Measurements from ENCODE around the gene OCEL1.
A peak's percentile ranks its signal among the peaks of the same experiment; 100 is the strongest.
"Not testable (repeated sequence)": the region's sequence is repeated elsewhere in the genome, so short reads cannot be mapped to it uniquely, and the experiment has no call there.

The OCEL1 gene, protein sequence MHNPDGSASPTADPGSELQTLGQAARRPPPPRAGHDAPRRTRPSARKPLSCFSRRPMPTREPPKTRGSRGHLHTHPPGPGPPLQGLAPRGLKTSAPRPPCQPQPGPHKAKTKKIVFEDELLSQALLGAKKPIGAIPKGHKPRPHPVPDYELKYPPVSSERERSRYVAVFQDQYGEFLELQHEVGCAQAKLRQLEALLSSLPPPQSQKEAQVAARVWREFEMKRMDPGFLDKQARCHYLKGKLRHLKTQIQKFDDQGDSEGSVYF

DNA sequence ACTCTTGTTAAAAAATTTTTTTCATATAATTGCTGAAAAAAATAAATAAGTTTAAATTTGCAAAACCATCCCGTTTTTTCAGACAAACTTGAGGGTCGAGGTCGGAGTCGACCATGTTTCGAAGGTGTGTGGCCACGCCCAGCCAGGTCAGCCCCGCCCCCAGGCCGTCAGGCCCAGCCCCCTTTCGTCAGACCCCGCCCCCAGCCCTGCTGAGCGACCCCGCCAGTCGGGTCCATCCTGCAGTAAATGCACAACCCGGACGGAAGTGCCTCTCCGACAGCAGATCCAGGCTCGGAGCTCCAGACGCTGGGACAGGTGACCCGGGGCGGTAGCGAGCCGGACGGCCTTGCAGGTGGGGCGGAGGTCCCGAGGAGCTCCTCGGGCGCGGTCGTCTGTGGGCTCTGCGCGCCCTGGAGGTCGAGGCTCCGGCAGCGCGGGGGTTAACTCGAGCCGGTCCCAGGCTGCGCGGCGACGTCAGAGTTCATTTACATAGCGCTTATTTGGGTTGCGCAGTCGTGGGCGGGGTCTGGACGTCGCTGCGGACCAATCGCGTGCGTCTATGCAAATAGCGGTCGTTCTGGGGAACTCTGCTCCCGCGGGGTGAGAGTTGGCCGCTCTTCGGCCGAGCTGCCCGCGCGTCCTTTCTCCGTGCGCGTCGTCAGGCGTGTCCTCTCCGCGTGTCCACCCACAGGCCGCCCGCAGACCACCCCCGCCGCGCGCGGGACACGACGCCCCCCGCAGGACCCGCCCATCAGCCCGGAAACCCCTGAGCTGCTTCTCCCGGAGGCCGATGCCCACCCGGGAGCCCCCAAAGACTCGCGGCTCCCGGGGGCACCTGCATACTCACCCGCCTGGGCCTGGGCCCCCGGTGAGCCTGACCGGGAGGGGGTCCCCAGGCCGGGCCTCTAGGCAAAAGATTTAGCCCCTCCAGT is at the start of gene OCEL1:
Gene OCEL1 (plus strand): TSS at position 225 of the 932 bp plus-strand sequence. CDS start 22 bp downstream, at position 247.
- TF ChIP-seq POLR2A (IDR thresholded peaks at IDR 0.05; ENCODE audit: low read length) (peak; percentile 71), GATA1 (IDR thresholded peaks at IDR 0.05; ENCODE audit: low read depth, low read length) (no peak)
- peak; percentile 99 for DNase-seq

DNA sequence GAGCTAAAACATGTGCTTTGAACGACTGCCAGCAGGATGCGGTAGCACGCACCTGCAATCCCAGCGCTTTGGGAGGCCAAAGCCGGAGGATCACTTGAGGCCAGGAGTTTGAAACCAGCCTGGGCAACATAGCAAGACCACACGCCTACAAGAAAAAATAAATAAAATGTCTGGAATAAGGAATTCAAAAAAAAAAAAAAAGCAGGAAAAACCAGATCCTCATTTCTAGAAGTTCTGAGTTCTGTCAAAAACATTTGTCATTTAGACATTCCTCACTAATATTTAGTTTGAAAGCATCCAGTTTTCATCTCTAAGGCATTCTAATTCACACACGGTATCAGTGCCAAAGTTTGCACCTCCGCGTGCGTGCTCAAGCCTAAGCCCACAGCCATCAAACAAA is 47.7 kb upstream of the OCEL1 start:
- TF ChIP-seq POLR2A (IDR thresholded peaks at IDR 0.05; ENCODE audit: low read length) (no peak), GATA1 (IDR thresholded peaks at IDR 0.05; ENCODE audit: low read depth, low read length) (no peak)
- no peak for DNase-seq

DNA sequence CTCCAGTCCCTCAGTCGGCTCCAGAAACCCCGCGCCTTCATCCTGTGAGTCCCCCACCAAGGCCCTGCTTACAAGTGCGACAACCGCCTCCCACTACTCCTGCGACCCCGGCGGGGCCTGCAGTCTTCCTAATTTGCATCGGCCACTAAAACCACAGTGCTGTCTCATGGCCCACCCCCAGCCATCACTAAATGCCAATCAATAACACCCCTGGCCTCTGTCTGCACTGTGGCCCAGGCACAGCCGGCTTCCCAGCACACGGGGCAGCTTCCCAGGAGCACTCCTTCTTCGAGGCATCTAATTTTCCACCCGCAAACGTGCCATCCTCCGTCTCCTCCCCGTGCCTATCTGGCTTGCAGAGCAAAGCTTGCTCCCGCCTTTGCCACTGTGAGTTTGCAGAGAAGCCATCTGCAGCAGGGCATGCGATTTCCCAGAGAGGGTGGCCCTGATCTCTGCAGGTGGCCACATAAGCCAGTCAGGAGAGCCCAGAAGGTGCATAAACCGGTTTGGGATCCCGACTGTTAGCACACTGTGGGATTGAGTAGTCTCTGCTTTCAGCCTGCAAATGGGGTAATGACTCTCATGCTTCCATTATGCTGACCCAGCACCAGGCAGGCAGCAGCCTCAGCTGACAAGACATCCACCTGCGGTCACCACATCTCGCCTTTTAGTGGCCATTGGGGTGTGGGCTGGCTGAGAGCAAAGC is 44.9 kb upstream of the OCEL1 start:
- TF ChIP-seq GATA1 (IDR thresholded peaks at IDR 0.05; ENCODE audit: low read depth, low read length) (no peak), POLR2A (IDR thresholded peaks at IDR 0.05; ENCODE audit: low read length) (no peak)
- no peak for DNase-seq

DNA sequence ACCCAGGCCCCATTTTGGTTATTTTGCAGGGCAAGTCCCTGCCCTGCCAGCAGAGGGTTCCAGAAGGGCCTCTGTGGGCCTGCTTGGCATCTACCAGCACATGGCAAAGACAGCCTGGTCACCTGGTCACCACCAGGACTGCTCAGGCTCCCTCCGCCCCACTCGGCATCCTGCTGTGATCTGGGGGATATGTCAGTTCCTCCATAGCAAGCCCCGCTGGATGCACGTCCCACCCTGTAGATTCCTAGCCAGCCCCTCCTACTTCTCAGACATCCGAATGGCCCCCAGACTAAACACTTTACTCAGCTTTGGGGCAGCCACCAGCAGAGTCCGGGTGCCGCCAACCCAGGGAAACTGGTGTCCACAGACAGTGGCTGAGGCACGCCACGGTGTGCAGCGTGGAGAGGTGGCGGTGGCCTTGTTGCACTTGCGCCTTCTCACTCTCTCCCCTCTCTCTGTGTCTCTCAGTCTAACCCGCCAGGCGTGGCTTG is 42.7 kb upstream of the OCEL1 start:
- DNase-seq: no peak
- no peak for TF ChIP-seq POLR2A (IDR thresholded peaks at IDR 0.05; ENCODE audit: low read length)
- TF ChIP-seq GATA1 (IDR thresholded peaks at IDR 0.05; ENCODE audit: low read depth, low read length): no peak

DNA sequence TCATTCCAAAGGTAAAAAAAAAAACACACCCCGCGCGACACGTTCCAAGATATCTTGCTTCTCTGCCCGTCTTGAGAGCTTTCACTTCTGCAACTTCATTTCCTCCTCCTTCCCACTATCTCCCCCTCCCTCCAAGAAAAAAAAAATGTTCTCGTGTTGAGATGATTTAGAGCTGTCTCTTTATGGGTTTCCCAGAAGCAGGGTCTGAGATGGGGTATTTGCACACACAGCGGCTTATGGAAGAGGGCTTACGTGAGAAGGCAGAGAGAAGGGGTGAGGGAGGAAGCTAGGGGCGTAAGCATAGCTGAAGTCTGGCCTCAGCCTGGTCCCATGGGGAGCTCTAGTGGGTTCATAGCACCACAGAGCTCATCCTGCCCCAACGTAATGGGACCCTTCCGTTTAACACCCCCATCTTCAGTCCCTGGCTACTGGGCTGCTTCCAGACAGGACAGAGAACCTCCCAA is 42.1 kb upstream of the OCEL1 start:
- TF ChIP-seq POLR2A (IDR thresholded peaks at IDR 0.05; ENCODE audit: low read length) (no peak), GATA1 (IDR thresholded peaks at IDR 0.05; ENCODE audit: low read depth, low read length) (no peak)
- DNase-seq: no peak

DNA sequence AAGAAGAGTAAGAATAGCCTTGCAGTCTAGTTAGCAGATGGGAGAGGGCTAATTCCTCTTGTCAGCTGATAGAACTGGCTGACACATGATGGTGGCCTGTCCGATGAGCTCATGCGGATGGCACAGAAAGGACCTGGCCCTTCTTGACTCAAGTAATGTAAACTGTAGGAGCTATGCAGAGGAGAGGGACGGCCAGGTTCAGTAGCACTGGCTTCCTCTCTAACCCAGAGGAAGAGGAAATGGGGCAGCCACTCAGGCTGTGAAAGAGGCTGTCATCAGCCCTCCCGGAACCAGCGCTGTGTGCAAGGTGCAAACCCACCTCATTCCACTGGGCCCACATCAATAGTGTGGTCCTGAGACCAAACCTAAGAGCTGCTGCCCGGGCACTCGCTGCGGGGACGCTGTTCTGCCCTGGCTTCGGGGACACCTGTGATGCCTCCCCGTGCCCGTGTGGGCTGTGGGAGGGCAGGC is 41.6 kb upstream of the OCEL1 start:
- TF ChIP-seq GATA1 (IDR thresholded peaks at IDR 0.05; ENCODE audit: low read depth, low read length): no peak
- no peak for TF ChIP-seq POLR2A (IDR thresholded peaks at IDR 0.05; ENCODE audit: low read length)

DNA sequence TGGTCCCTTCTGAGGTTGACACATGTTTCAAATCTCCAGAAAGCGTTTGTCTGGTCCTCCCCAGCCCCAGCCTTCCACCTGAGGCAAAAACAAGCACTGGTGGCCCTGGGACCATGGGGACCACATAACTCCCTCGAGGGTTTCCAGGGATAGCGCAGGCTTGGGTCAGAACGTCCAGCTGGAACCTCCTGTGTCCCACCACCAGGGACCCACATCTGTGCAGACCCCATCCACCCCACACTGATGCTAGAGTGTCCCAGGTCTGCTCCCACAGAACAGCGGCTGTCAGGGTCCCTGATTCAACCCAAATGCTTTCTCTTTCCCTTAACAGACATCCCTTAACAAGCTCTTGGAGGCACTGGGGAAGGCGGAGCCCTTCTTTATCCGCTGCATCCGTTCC is 40.4 kb upstream of the OCEL1 start:
- no peak for TF ChIP-seq GATA1 (IDR thresholded peaks at IDR 0.05; ENCODE audit: low read depth, low read length)
- no peak for DNase-seq

More for the DNA sequence above, 41.6 kb upstream of the OCEL1 start:
- DNase-seq: no peak

DNA sequence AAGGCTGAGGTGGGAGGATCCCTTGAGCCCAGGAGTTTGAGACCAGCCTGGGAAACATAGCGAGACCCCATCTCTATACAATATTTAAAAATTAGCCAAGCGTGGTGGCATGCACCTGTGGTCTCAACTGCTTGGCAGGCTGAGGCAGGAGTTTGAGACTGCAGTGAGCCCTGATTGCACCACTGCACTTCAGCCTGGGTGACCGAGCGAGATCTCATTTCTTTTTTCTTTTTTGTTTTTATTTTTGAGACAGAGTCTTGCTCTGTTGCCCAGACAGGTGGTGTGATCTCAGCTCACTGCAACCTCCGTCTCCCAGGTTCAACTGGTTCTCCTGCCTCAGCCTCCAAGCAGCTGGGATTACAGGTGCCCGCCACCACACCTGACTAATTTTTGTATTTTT is 34.3 kb upstream of the OCEL1 start:
- not testable (repeated sequence) for DNase-seq

DNA sequence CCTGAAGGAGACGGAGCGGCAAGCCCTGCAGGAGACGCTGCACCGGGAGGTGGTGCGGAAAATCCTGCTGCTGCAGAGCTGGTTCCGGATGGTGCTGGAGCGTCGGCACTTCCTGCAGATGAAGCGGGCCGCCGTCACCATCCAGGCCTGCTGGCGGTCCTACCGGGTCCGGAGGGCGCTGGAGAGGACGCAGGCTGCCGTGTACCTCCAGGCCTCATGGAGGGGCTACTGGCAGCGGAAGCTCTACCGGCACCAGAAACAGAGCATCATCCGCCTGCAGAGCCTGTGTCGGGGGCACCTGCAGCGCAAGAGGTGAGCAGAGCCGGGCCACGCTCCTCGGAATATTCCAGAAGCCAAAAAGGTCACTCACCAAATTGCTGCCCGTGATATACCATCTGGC is 33.3 kb upstream of the OCEL1 start:
- no peak for DNase-seq
- no peak for TF ChIP-seq GATA1 (IDR thresholded peaks at IDR 0.05; ENCODE audit: low read depth, low read length)
- no peak for TF ChIP-seq POLR2A (IDR thresholded peaks at IDR 0.05; ENCODE audit: low read length)

DNA sequence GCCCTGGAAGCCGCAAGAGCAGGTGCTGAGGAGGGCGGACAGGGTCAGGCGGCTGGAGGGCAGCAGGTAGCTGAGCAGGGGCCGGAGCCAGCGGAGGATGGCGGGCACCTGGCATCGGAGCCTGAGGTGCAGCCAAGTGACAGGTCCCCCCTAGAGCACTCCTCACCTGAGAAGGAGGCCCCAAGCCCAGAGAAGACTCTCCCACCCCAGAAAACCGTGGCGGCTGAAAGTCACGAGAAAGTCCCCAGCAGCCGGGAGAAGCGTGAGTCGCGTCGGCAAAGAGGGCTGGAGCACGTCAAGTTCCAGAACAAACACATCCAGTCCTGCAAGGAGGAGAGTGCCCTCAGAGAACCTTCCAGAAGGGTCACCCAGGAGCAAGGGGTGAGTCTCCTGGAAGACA is 31.4 kb upstream of the OCEL1 start:
- TF ChIP-seq POLR2A (IDR thresholded peaks at IDR 0.05; ENCODE audit: low read length): no peak
- TF ChIP-seq GATA1 (IDR thresholded peaks at IDR 0.05; ENCODE audit: low read depth, low read length): no peak
- DNase-seq: no peak

DNA sequence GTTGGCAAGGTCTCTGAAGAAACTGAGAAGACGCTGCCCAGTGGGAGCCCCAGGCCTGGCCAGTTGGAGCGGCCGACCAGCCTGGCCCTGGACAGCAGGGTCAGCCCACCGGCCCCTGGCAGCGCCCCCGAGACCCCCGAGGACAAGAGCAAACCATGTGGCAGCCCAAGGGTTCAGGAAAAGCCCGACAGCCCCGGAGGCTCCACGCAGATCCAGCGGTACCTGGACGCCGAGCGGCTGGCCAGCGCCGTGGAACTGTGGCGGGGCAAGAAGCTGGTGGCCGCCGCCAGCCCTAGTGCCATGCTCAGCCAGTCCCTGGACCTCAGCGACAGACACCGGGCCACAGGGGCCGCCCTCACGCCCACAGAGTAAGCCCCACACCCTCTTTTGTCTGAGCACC is 30.9 kb upstream of the OCEL1 start:
- no peak for DNase-seq
- TF ChIP-seq GATA1 (IDR thresholded peaks at IDR 0.05; ENCODE audit: low read depth, low read length) (no peak), POLR2A (IDR thresholded peaks at IDR 0.05; ENCODE audit: low read length) (no peak)

DNA sequence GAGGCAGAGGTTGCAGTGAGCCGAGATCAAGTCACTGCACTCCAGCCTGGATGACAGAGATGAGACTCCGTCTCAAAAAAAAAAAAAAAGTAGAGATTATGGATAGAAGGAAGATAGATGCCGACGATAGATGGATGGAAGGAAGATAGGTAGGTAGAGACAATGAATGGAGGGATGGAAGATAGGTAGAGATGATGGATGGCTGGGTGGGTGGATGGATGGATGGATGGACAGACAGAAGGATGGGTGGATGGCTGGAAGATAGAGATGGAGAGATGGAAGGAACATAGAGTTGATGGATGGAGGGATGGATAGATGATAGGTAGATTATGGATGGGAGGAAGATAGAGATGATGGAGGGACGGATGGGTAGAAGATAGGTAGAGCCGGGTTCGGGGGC is 29.4 kb upstream of the OCEL1 start:
- DNase-seq: no peak
- TF ChIP-seq POLR2A (IDR thresholded peaks at IDR 0.05; ENCODE audit: low read length): no peak
- no peak for TF ChIP-seq GATA1 (IDR thresholded peaks at IDR 0.05; ENCODE audit: low read depth, low read length)

DNA sequence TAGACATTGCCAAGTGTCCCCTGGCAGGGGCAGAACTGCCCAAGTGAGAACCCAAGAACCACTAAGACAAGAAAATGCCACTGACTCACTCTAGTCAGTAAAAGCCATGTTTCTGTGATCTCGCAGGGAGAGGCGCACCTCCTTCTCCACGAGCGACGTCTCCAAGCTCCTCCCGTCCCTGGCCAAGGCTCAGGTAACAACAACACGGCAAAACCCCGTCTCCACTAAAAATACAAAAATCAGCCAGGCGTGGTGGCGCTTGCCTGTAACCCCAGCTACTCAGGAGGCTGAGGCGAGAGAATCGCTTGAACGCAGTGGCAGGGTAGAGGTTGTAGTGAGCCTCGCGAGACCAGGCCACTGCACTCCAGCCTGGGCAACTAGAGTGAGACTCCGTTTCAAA is 28.4 kb upstream of the OCEL1 start:
- TF ChIP-seq GATA1 (IDR thresholded peaks at IDR 0.05; ENCODE audit: low read depth, low read length): no peak
- TF ChIP-seq POLR2A (IDR thresholded peaks at IDR 0.05; ENCODE audit: low read length): no peak
- no peak for DNase-seq
